ENCODE data around the gene SLFNL1. TPM values are rescaled to one million over a fixed set of nuclear protein-coding genes. Genes with fewer than 3 reads are reported as not detected.

Gene SLFNL1
- total RNA-seq, 1 experiment from 2014 or later: 0.11 TPM

- no peaks in the 10 kb centered on the region for H3K4me1 Mint-ChIP-seq
- H3K9me3 Mint-ChIP-seq: no peaks in the 10 kb centered on the region
- Histone ChIP-seq H2AK5ac (ENCODE audit: insufficient read length, low read length) (no peak overlapping the region), H3K23ac (ENCODE audit: insufficient read length, low read depth, low read length) (no peak overlapping the region), H2AFZ (ENCODE audit: low read length) (no peak overlapping the region), H2BK120ac (ENCODE audit: low read depth, low read length, poor library complexity, severe bottlenecking) (no peak overlapping the region), H3K23me2 (ENCODE audit: insufficient read length, low read depth, low read length, poor library complexity, severe bottlenecking) (no peaks in the 10 kb centered on the region), H3K9me3 (ENCODE audit: control insufficient read depth, low read depth, low read length) (no peaks in the 10 kb centered on the region), H4K20me1 (ENCODE audit: control insufficient read depth, insufficient read depth, insufficient read length) (no peaks in the 10 kb centered on the region), H2BK5ac (ENCODE audit: insufficient read length, low read length) (no peak overlapping the region), H2BK15ac (ENCODE audit: low read depth, low read length) (no peak overlapping the region), H3K4me1 (ENCODE audit: insufficient read depth, low read length) (no peaks in the 10 kb centered on the region), H3K27me3 (ENCODE audit: insufficient read depth, low read length) (no peaks in the 10 kb centered on the region; the same call in 1 of the 2 replicates), H3K4ac (ENCODE audit: low read depth, low read length) (no peak overlapping the region), H3K4me2 (ENCODE audit: insufficient read depth, insufficient read length, low read length) (no peak overlapping the region), H4K8ac (replicated peaks; ENCODE audit: insufficient read length, low read depth, low read length) (no peak overlapping the region), H3T11ph (ENCODE audit: low read length) (no peak overlapping the region), H3K79me1 (ENCODE audit: insufficient read depth, low read depth, low read length, poor library complexity, severe bottlenecking) (peaks cover 3% of the 10 kb centered on the region), H4K91ac (ENCODE audit: insufficient read length, low read depth, low read length) (no peak overlapping the region), H3K56ac (ENCODE audit: insufficient read length, low read depth, low read length) (no peak overlapping the region), H2BK20ac (ENCODE audit: low read depth, low read length, poor library complexity, severe bottlenecking) (no peak overlapping the region), H3K79me2 (ENCODE audit: insufficient read depth, low read length) (no peaks in the 10 kb centered on the region), H2BK12ac (ENCODE audit: insufficient read length, low read depth, low read length) (no peak overlapping the region), H4K5ac (ENCODE audit: insufficient read length, low read depth, low read length) (no peak overlapping the region), H3K18ac (ENCODE audit: insufficient read length, low read depth, low read length) (no peak overlapping the region), H3K27ac (ENCODE audit: insufficient read length, low read depth, low read length) (no peak overlapping the region), H3K14ac (ENCODE audit: insufficient read depth, low read length) (no peak overlapping the region), H3K9ac (ENCODE audit: extremely low read depth, insufficient read length, low read length) (no peak overlapping the region)
- no peak overlapping the region for H3K27ac Mint-ChIP-seq
- H3K4me3 Mint-ChIP-seq: no peak overlapping the region
- TF ChIP-seq CTCF (conservative IDR thresholded peaks at IDR 0.05): no peak
- DNase-seq: no peak
- no peaks in the 10 kb centered on the region; the same call in 1 of the 2 replicates for H3K27me3 Mint-ChIP-seq (ENCODE audit: low read depth)
- no CpG with 5 or more reads among the region's 4 CpGs for WGBS (ENCODE audit: extremely low coverage, insufficient read length, low lambda C conversion rate)
- peaks cover 64 to 94% (median 93%) of the 10 kb centered on the region in 3 experiments; a peak in 6 of 7 replicates for H3K36me3 Mint-ChIP-seq (ENCODE audit: insufficient read depth in 1 of 3, low read depth in 3 of 3)
Observed at GRCh38 chr1:40998668-40999067, 22.9 kb downstream of the SLFNL1 start.

All from H9 (cell line).